ENCODE data around the gene ASB5. TPM values are rescaled to one million over a fixed set of nuclear protein-coding genes. Genes with fewer than 3 reads are reported as not detected.

The ASB5 gene
- not detected for polyA plus RNA-seq (2013)

GRCh38 chr4:176268963-176269362, at the start of gene ASB5:
TSS of gene ASB5 (minus strand) at chr4:176269222. CDS start at chr4:176269108, 114 bp downstream.
- DNase-seq: no peak
- Histone ChIP-seq H3K36me3 (ENCODE audit: control insufficient read depth in 4 of 4, insufficient read depth in 4 of 4, low read length in 3 of 4) (no peaks in the 10 kb centered on the region), H3K9me3 (ENCODE audit: control extremely low read depth in 1 of 5, control insufficient read depth in 4 of 5, insufficient read depth in 2 of 5, low read depth in 1 of 5, low read length in 4 of 5) (peaks cover 0 to 1% (median 0%) of the 10 kb centered on the region in 5 experiments), H3K4me3 (ENCODE audit: control insufficient read depth in 1 of 7, extremely low read depth in 1 of 7, insufficient read depth in 4 of 7, low read depth in 2 of 7, low read length in 6 of 7) (no peak within 1 kb of the TSS), H3K27me3 (replicated peaks in 2 of 5; ENCODE audit: control insufficient read depth in 4 of 5, insufficient read depth in 5 of 5, low read length in 4 of 5) (peaks cover 0 to 1% (median 0%) of the 10 kb centered on the region in 5 experiments), H3K27ac (ENCODE audit: insufficient read depth in 1 of 2, low read depth in 1 of 2, low read length in 2 of 2, poor library complexity in 1 of 2, severe bottlenecking in 2 of 2) (no peak within 1 kb of the TSS), H3K4me1 (ENCODE audit: control extremely low read depth in 1 of 4, control insufficient read depth in 4 of 4, insufficient read depth in 4 of 4, low read length in 3 of 4) (no peaks in the 10 kb centered on the region)
- POLR2A ChIA-PET: no interaction called here
- 100% methylated on average over 6 of the region's 11 CpGs for WGBS (ENCODE audit: insufficient coverage)
- CTCF ChIA-PET: interaction anchor here (1.0 to 1.1 kb wide), 2 partner anchors 9 to 26 kb away, joined by 3 to 4 read pairs; no protein-coding TSS in a partner anchor

GRCh38 chr4:176313596-176314336, 44.7 kb upstream of the ASB5 start:
- peaks cover 0 to 1% (median 0%) of the 10 kb centered on the region in 5 experiments for H3K27me3 ChIP-seq (replicated peaks in 2 of 5; ENCODE audit: control insufficient read depth in 4 of 5, insufficient read depth in 5 of 5, low read length in 4 of 5)
- ChIA-PET CTCF (interaction anchor here (1.4 kb wide), 1 partner anchor 12 kb away, joined by 3 read pairs; no protein-coding TSS in a partner anchor), POLR2A (no interaction called here)
- no peak overlapping the region for H3K27ac ChIP-seq (ENCODE audit: insufficient read depth in 1 of 2, low read depth in 1 of 2, low read length in 2 of 2, poor library complexity in 1 of 2, severe bottlenecking in 2 of 2)
- DNase-seq: no peak
- no peak overlapping the region for H3K4me3 ChIP-seq (ENCODE audit: control insufficient read depth in 1 of 7, extremely low read depth in 1 of 7, insufficient read depth in 4 of 7, low read depth in 2 of 7, low read length in 6 of 7)
- H3K36me3 ChIP-seq (ENCODE audit: control insufficient read depth in 4 of 4, insufficient read depth in 4 of 4, low read length in 3 of 4): no peaks in the 10 kb centered on the region
- peaks cover 1 to 3% (median 3%) of the 10 kb centered on the region in 4 experiments for H3K4me1 ChIP-seq (ENCODE audit: control extremely low read depth in 1 of 4, control insufficient read depth in 4 of 4, insufficient read depth in 4 of 4, low read length in 3 of 4)
- 100% methylated on average over 7 of the region's 7 CpGs for WGBS (ENCODE audit: insufficient coverage)
- H3K9me3 ChIP-seq (ENCODE audit: control extremely low read depth in 1 of 5, control insufficient read depth in 4 of 5, insufficient read depth in 2 of 5, low read depth in 1 of 5, low read length in 4 of 5): no peaks in the 10 kb centered on the region

- H3K4me1 ChIP-seq (ENCODE audit: control extremely low read depth in 1 of 4, control insufficient read depth in 4 of 4, insufficient read depth in 4 of 4, low read length in 3 of 4): no peaks in the 10 kb centered on the region
- POLR2A ChIA-PET: no interaction called here
- no peak overlapping the region for H3K27ac ChIP-seq (ENCODE audit: insufficient read depth in 1 of 2, low read depth in 1 of 2, low read length in 2 of 2, poor library complexity in 1 of 2, severe bottlenecking in 2 of 2)
- no peaks in the 10 kb centered on the region for H3K36me3 ChIP-seq (ENCODE audit: control insufficient read depth in 4 of 4, insufficient read depth in 4 of 4, low read length in 3 of 4)
- peaks cover 0 to 1% (median 0%) of the 10 kb centered on the region in 5 experiments for H3K27me3 ChIP-seq (replicated peaks in 2 of 5; ENCODE audit: control insufficient read depth in 4 of 5, insufficient read depth in 5 of 5, low read length in 4 of 5)
- CTCF ChIA-PET: no interaction called here
- no peak overlapping the region for H3K4me3 ChIP-seq (ENCODE audit: control insufficient read depth in 1 of 7, extremely low read depth in 1 of 7, insufficient read depth in 4 of 7, low read depth in 2 of 7, low read length in 6 of 7)
- H3K9me3 ChIP-seq (ENCODE audit: control extremely low read depth in 1 of 5, control insufficient read depth in 4 of 5, insufficient read depth in 2 of 5, low read depth in 1 of 5, low read length in 4 of 5): no peaks in the 10 kb centered on the region
- DNase-seq: no peak
Measured at GRCh38 chr4:176309772-176310171, 40.8 kb upstream of the ASB5 start.

- Histone ChIP-seq H3K27me3 (replicated peaks in 2 of 5; ENCODE audit: control insufficient read depth in 4 of 5, insufficient read depth in 5 of 5, low read length in 4 of 5) (peaks cover 0 to 1% (median 0%) of the 10 kb centered on the region in 5 experiments), H3K4me1 (ENCODE audit: control extremely low read depth in 1 of 4, control insufficient read depth in 4 of 4, insufficient read depth in 4 of 4, low read length in 3 of 4) (no peaks in the 10 kb centered on the region), H3K4me3 (ENCODE audit: control insufficient read depth in 1 of 7, extremely low read depth in 1 of 7, insufficient read depth in 4 of 7, low read depth in 2 of 7, low read length in 6 of 7) (no peak overlapping the region), H3K36me3 (ENCODE audit: control insufficient read depth in 4 of 4, insufficient read depth in 4 of 4, low read length in 3 of 4) (no peaks in the 10 kb centered on the region), H3K9me3 (ENCODE audit: control extremely low read depth in 1 of 5, control insufficient read depth in 4 of 5, insufficient read depth in 2 of 5, low read depth in 1 of 5, low read length in 4 of 5) (no peaks in the 10 kb centered on the region), H3K27ac (ENCODE audit: insufficient read depth in 1 of 2, low read depth in 1 of 2, low read length in 2 of 2, poor library complexity in 1 of 2, severe bottlenecking in 2 of 2) (no peak overlapping the region)
- DNase-seq: no peak
- CTCF ChIA-PET: interaction anchor here (1.5 kb wide), 1 partner anchor 33 kb away, joined by 3 read pairs; no protein-coding TSS in a partner anchor
- POLR2A ChIA-PET: no interaction called here
- WGBS (ENCODE audit: insufficient coverage): 92% methylated on average over 2 of the region's 2 CpGs
Measured at GRCh38 chr4:176309046-176309445, 40.0 kb upstream of the ASB5 start.

- no peak overlapping the region for H3K27ac ChIP-seq (ENCODE audit: insufficient read depth in 1 of 2, low read depth in 1 of 2, low read length in 2 of 2, poor library complexity in 1 of 2, severe bottlenecking in 2 of 2)
- H3K27me3 ChIP-seq (replicated peaks in 2 of 5; ENCODE audit: control insufficient read depth in 4 of 5, insufficient read depth in 5 of 5, low read length in 4 of 5): peaks cover 0 to 1% (median 0%) of the 10 kb centered on the region in 5 experiments
- no peak overlapping the region for H3K4me3 ChIP-seq (ENCODE audit: control insufficient read depth in 1 of 7, extremely low read depth in 1 of 7, insufficient read depth in 4 of 7, low read depth in 2 of 7, low read length in 6 of 7)
- H3K9me3 ChIP-seq (ENCODE audit: control extremely low read depth in 1 of 5, control insufficient read depth in 4 of 5, insufficient read depth in 2 of 5, low read depth in 1 of 5, low read length in 4 of 5): no peaks in the 10 kb centered on the region
- CTCF ChIA-PET: interaction anchor here (1.5 kb wide), 1 partner anchor 33 kb away, joined by 3 read pairs; no protein-coding TSS in a partner anchor
- POLR2A ChIA-PET: no interaction called here
- no peak for DNase-seq
- 80% methylated on average over 1 of the region's 3 CpGs for WGBS (ENCODE audit: insufficient coverage)
- H3K4me1 ChIP-seq (ENCODE audit: control extremely low read depth in 1 of 4, control insufficient read depth in 4 of 4, insufficient read depth in 4 of 4, low read length in 3 of 4): no peaks in the 10 kb centered on the region
- no peaks in the 10 kb centered on the region for H3K36me3 ChIP-seq (ENCODE audit: control insufficient read depth in 4 of 4, insufficient read depth in 4 of 4, low read length in 3 of 4)
Measured at GRCh38 chr4:176308441-176308840, 39.4 kb upstream of the ASB5 start.

- no peak overlapping the region for H3K27ac ChIP-seq (ENCODE audit: insufficient read depth in 1 of 2, low read depth in 1 of 2, low read length in 2 of 2, poor library complexity in 1 of 2, severe bottlenecking in 2 of 2)
- H3K36me3 ChIP-seq (ENCODE audit: control insufficient read depth in 4 of 4, insufficient read depth in 4 of 4, low read length in 3 of 4): no peaks in the 10 kb centered on the region
- H3K27me3 ChIP-seq (replicated peaks in 2 of 5; ENCODE audit: control insufficient read depth in 4 of 5, insufficient read depth in 5 of 5, low read length in 4 of 5): peaks cover 0 to 1% (median 0%) of the 10 kb centered on the region in 5 experiments
- no peaks in the 10 kb centered on the region for H3K4me1 ChIP-seq (ENCODE audit: control extremely low read depth in 1 of 4, control insufficient read depth in 4 of 4, insufficient read depth in 4 of 4, low read length in 3 of 4)
- WGBS (ENCODE audit: insufficient coverage): 100% methylated on average over 1 of the region's 6 CpGs
- H3K9me3 ChIP-seq (ENCODE audit: control extremely low read depth in 1 of 5, control insufficient read depth in 4 of 5, insufficient read depth in 2 of 5, low read depth in 1 of 5, low read length in 4 of 5): no peaks in the 10 kb centered on the region
- ChIA-PET POLR2A (no interaction called here), CTCF (interaction anchor here (0.6 to 1.5 kb wide), 3 partner anchors 19 to 206 kb away, joined by 3 read pairs; no protein-coding TSS in a partner anchor)
- no peak for DNase-seq
- H3K4me3 ChIP-seq (ENCODE audit: control insufficient read depth in 1 of 7, extremely low read depth in 1 of 7, insufficient read depth in 4 of 7, low read depth in 2 of 7, low read length in 6 of 7): no peak overlapping the region
Measured at GRCh38 chr4:176307666-176307930, 38.6 kb upstream of the ASB5 start.

- Histone ChIP-seq H3K9me3 (ENCODE audit: control extremely low read depth in 1 of 5, control insufficient read depth in 4 of 5, insufficient read depth in 2 of 5, low read depth in 1 of 5, low read length in 4 of 5) (no peaks in the 10 kb centered on the region), H3K27ac (ENCODE audit: insufficient read depth in 1 of 2, low read depth in 1 of 2, low read length in 2 of 2, poor library complexity in 1 of 2, severe bottlenecking in 2 of 2) (no peak overlapping the region), H3K27me3 (replicated peaks in 2 of 5; ENCODE audit: control insufficient read depth in 4 of 5, insufficient read depth in 5 of 5, low read length in 4 of 5) (peaks cover 0 to 1% (median 0%) of the 10 kb centered on the region in 5 experiments), H3K4me3 (ENCODE audit: control insufficient read depth in 1 of 7, extremely low read depth in 1 of 7, insufficient read depth in 4 of 7, low read depth in 2 of 7, low read length in 6 of 7) (no peak overlapping the region), H3K4me1 (ENCODE audit: control extremely low read depth in 1 of 4, control insufficient read depth in 4 of 4, insufficient read depth in 4 of 4, low read length in 3 of 4) (no peaks in the 10 kb centered on the region), H3K36me3 (ENCODE audit: control insufficient read depth in 4 of 4, insufficient read depth in 4 of 4, low read length in 3 of 4) (no peaks in the 10 kb centered on the region)
- no peak for DNase-seq
- 87% methylated on average over 5 of the region's 6 CpGs for WGBS (ENCODE audit: insufficient coverage)
- ChIA-PET CTCF (interaction anchor here (0.6 to 1.5 kb wide), 2 partner anchors 20 to 205 kb away, joined by 3 read pairs; no protein-coding TSS in a partner anchor), POLR2A (no interaction called here)
Measured at GRCh38 chr4:176306837-176307665, 38.0 kb upstream of the ASB5 start.
